COLO668 (cell line): Measurements from ENCODE around the gene PRRT3.
"Not testable (repeated sequence)": the region's sequence is repeated elsewhere in the genome, so short reads cannot be mapped to it uniquely, and the experiment has no call there.

Source experiments
- DNase-seq: peaks from one replicate; lab custom pipeline; 2025; ENCODE audit not compliant: unreplicated experiment; lab: John Stamatoyannopoulos, UW

The PRRT3 gene

DNA sequence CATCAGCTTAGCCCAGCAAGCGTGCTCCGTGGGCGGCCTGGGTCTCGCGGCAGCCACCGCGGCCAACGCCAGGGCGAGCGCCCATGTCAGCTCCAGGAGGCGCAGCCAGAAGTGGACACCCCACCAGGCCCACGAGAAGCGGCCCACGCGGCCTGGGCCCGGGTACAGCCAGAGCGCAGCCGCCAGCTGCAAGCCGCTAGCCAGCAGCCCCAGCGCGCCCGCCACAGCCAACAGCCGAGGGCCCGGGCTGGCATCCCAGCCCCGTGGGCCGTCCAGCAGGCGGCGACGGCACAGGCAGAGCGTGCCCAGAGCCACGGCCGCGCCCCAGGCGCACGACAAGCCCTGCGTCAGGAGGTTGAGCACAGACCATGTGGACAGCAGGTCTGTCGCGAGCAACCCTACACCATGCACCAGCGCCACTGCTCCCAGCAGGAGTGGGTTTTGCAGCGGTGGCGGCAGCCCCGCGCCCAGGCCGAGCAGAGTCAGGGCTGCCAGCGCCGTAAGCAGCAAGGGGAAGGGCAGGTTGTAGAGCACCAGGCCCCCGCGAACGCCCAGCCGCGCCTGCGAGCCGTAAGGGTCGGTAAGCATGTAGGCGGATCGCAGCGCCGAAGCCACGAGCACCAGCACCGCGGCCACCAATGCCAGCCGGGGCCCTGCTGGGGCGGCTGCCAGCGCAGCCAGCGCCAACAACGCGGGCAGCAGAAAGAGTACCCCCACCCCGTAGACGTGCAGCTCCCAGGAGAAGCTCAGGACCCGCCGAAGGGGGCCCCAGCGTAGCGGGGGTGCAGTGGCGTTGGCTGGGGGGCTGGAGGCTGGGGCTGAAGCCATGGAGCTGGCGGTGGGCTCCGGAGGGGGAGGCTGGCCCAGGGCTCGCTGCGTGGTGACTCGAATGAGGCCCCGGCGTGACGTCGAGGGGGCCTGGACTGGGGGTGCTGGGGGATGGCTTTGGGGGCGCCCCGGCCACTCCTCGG lies 4.9 kb downstream of the PRRT3 start:
- DNase-seq = peak; percentile 82

GRCh38 chr3:9946112-9947024 lies 5.8 kb downstream of the PRRT3 start:
- peak; percentile 93 for DNase-seq

DNA sequence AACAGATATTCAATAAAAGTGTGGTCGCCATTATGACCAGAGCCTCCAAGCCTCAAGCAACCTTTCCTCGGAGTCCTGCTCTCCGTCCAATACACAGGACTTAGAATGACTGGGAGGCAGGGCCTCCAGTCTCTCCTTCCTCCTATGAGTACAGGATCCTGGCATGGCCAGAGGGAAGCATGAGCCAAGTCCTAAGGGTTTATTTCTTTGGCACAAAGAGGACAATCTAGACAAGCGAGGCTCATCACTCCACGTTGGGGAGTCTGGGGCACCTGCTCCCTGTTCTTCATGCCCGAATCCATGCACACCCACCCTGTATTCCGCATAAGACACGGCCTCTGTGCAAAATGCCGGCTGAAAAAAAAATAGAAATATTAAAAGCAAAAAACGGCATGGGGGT lies 6.8 kb downstream of the PRRT3 start:
- DNase-seq = no peak

DNA sequence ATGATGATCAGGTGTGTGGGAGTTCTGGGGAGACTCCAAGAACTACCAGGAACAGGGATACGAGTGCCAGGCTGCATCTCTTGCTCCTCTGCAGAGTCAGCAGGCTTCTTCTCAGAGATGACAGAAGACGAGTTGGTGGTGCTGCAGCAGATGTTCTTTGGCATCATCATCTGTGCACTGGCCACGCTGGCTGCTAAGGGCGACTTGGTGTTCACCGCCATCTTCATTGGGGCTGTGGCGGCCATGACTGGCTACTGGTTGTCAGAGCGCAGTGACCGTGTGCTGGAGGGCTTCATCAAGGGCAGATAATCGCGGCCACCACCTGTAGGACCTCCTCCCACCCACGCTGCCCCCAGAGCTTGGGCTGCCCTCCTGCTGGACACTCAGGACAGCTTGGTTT lies 7.9 kb downstream of the PRRT3 start:
- DNase-seq = no peak

- DNase-seq = no peak
Measured at GRCh38 chr3:9942934-9943690, 9.1 kb downstream of the PRRT3 start.

DNA sequence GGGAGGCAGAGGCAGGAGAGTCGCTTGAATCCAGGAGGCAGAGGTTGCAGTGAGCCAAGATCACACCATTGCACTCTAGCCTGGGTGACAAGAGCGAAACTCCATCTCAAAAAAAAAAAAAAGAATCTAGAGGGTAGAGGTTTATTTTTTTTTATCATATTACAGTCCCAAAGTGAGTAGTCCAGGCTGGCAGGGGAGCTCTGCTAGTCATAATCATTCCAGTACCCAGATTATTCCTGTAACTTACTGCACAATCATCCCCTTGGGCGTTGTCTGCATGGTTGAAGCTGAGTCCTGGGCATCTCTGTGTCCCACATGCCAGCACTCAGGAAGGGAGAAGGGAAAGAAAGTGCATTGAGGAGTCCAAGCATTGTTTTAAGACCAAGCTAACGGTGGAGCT lies 10.0 kb downstream of the PRRT3 start:
- no peak for DNase-seq

GRCh38 chr3:9940746-9941145 lies 11.5 kb downstream of the PRRT3 start:
- DNase-seq = no peak

- not testable (repeated sequence) for DNase-seq
Measured at GRCh38 chr3:9939906-9940305, 12.3 kb downstream of the PRRT3 start.

DNA sequence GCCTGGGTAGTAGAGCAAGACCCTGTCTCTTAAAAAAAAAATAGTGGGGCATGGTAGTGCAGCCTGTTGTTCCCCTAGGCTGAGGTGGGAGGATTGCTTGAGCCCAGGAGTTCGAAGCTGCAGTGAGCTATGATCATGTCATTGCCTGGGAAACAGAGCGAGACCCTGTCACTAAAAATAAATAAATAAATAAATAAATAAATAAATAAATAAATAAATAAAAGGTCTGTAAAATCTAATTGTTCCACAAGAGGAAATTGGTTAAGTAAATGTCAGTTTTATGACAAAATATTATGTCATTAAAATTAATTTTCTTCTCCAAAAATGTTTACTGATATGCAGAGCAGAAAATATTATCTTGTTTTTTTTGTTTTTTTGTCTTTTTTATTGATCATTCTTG lies 13.2 kb downstream of the PRRT3 start:
- DNase-seq = no peak

DNA sequence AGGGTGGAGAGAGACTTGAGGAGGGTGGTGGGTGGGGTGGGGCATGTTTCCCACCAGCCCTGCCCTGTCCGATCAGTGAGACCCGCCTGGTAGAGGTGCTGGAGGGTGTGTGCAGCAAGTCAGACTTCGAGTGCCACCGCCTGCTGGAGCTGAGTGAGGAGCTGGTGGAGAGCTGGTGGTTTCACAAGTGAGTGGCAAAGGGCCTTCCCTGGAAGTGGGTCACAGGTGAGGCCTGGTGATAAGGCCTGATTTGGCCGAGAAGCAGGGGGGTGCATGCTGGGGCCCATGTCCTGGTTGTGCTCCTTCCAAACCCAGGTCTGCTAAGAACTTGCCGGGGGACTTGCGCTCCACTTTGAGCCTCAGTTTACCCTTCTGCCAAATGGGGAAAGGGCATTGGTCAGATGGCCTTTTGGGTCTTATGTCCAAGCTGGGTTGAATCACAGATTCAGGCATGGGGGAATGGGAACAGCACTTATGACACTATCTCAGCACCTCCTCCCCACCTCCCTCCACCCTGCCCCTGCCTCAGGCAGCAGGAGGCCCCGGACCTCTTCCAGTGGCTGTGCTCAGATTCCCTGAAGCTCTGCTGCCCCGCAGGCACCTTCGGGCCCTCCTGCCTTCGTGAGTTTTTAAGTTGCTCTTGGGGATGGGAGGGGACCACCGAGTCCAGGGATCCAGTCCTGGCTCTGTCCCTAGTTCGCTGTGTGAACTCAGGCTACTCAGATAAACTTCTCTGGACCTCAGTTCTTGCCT lies 14.5 kb downstream of the PRRT3 start:
- no peak for DNase-seq

- DNase-seq = no peak
Measured at GRCh38 chr3:9935966-9936510, 16.2 kb downstream of the PRRT3 start.

- DNase-seq = no peak
Measured at GRCh38 chr3:9934993-9935392, 17.2 kb downstream of the PRRT3 start.

DNA sequence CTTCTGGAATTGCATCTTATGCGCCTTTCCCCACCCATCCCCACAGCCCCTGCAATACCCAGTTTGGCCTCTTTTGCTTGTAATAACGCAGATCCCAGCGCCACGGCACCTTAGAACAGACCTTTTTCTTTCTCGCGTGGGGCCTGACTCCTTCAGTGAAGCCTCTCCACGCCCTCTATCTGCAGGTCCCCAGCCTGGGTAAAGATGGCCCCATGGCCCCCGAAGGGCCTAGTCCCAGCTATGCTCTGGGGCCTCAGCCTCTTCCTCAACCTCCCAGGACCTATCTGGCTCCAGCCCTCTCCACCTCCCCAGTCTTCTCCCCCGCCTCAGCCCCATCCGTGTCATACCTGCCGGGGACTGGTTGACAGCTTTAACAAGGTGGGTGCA lies 18.0 kb downstream of the PRRT3 start:
- DNase-seq = peak; percentile 11

GRCh38 chr3:9933561-9934234 lies 18.5 kb downstream of the PRRT3 start, which contains the start of gene CRELD1:
Gene CRELD1 (plus strand): TSS chr3:9933834. CDS start chr3:9934439, 605 bp downstream.
- DNase-seq = peak; percentile 92

GRCh38 chr3:9932843-9933560 lies 19.2 kb downstream of the PRRT3 start:
- DNase-seq = peak; percentile 81

GRCh38 chr3:9932535-9932842 lies 19.7 kb downstream of the PRRT3 start:
- no peak for DNase-seq

DNA sequence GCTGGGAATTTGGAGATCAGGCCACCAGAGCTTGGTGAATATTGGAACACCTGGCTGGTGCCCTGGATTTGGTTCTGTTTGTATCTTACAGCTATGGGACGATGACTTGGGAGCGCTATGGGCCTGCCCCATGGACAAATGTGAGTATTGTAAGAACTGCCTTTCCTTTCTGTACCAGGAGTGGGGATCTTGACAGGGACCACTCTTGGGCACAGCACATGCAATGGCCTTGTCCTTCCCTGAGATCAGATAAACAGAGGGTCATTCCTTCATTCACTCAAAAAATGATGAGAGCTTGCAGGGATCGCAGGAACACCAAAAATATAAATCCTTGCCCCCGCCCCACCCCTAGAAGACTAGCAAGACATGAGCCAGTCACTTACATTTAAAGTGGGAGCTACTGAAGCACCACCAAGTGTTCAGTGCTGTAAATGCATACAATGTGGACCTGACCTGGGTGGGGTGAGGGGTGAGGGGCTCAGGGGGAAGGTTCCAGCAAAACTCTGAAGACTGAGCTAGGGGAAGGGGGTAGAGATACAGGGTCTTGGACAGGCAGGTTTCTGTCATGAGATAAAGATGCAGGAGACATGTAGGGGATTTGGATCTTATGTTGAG lies 21.3 kb downstream of the PRRT3 start:
- no peak for DNase-seq

DNA sequence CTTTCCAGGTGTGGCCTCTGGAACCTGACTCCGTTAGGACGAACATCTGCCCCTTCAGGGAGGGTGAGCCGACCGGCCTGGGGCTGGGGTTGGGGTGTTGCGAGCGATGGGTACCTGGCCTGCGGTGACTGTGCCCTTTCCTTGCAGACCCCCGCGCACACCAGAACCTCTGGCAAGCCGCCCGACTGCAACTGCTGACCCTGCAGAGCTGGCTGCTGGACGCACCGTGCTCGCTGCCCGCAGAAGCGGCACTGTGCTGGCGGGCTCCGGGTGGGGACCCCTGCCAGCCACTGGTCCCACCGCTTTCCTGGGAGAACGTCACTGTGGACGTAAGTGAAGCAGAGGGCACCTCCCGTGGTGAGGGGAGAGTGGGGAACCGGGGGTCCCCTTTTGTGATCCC lies 24.1 kb downstream of the PRRT3 start:
- DNase-seq = no peak
